ENCODE results near the gene KCNN1.

DNA sequence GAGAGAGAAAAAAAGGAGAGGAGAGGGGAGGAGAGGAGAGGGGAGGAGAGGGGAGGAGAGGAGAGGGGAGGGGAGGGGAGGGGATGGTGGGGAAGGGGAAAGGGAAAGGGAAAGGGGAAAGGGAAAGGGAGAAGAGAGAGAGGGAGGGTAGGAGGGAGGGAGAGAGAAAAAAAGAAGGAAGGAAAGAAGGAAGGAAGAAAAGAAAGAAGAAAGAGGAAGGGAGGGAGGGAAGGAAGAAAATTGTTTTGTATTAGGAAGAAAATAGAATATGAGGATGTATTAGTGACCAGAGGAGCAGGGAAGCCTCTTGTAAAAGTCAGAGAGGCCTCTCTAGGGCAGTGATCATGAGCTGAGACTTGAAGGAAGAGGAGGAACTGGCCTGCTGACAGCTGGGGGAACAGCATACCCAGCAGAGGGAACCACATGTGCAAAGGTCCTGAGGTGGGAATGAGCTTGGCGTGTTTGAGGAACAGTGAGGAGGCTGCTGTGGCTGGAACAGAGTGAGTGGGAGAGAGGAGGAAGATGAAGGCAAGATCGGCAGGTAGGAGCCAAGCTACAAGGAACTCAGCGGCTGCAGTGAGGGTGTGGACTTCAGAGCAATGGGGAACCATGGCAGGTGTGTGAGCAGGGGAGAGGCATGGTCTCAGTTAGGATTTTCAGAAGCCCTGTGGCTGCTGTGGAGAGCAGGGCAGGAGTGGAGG lies 9.6 kb upstream of the KCNN1 start:
- TF ChIP-seq POLR2A (IDR thresholded peaks at IDR 0.05) (no peak), CTCF (IDR thresholded peaks at IDR 0.05) (no peak)

Data from esophagus squamous epithelium (tissue), 4 donors.